H1 (cell line): ENCODE data around the gene GRK6. TPM values are rescaled to one million over a fixed set of nuclear protein-coding genes. Genes with fewer than 3 reads are reported as not detected.

Experiments used
- CTCF ChIA-PET: fragments of 300-600 bp; sonication (Branson Sonifier 250); formaldehyde crosslinking; loops from one replicate; lab custom pipeline; 2021; ENCODE audit not compliant: partially characterized antibody; lab: Charles Lee
- POLR2A ChIA-PET: fragments of 300-600 bp; sonication (Branson Sonifier 250); formaldehyde crosslinking; loops from one replicate; lab custom pipeline; 2021; ENCODE audit warnings: inconsistent platforms; ENCODE audit not compliant: partially characterized antibody; lab: Charles Lee
- DNase-seq, 2 experiments: peaks; one replicate each; pipeline versions ENCODE4 v3.0.0 to v3.0.0-alpha.2; 2010 to 2022; ENCODE audit warnings: low spot score in 2 of 2, low read depth in 1 of 2, mixed read lengths in 1 of 2
- FAIRE-seq: peaks from 2 replicates; lab custom pipeline; 2011; peaks lifted over from hg19 to GRCh38; lab: Jason Lieb, UNC
- H2AFZ ChIP-seq: 2 replicates; pipeline ENCODE4 v1.8.1; 2012; ENCODE audit warnings: low read length, inconsistent platforms
- H2AK5ac ChIP-seq: 2 replicates; pipeline ENCODE4 v1.6.1; 2013; ENCODE audit warnings: low read depth, low read length
- H2BK120ac ChIP-seq: replicated peaks from 2 replicates; pipeline ENCODE3; 2013; ENCODE audit warnings: low read depth, low read length, inconsistent platforms
- H2BK12ac ChIP-seq: 2 replicates; pipeline ENCODE4 v1.6.1; 2013; ENCODE audit warnings: low read depth, low read length
- H2BK15ac ChIP-seq: 2 replicates; pipeline ENCODE4 v1.6.1; 2013; ENCODE audit warnings: low read length
- H2BK20ac ChIP-seq: 2 replicates; pipeline ENCODE4 v1.6.1; 2013; ENCODE audit warnings: low read length
- H2BK5ac ChIP-seq: 2 replicates; pipeline ENCODE4 v1.6.1; 2013; ENCODE audit warnings: low read depth, low read length
- H3K14ac ChIP-seq: 2 replicates; pipeline ENCODE4 v1.6.1; 2013; ENCODE audit warnings: inconsistent platforms; ENCODE audit not compliant: insufficient read length
- H3K18ac ChIP-seq: 2 replicates; pipeline ENCODE4 v1.6.1; 2013; ENCODE audit warnings: low read length; ENCODE audit errors: extremely low read depth
- H3K23ac ChIP-seq: 2 replicates; pipeline ENCODE4 v1.6.1; 2013; ENCODE audit warnings: inconsistent platforms; ENCODE audit not compliant: insufficient read length
- H3K23me2 ChIP-seq: 2 replicates; pipeline ENCODE4 v1.6.1; 2013; ENCODE audit warnings: low read depth, low read length
- H3K27ac ChIP-seq: 2 replicates; pipeline ENCODE4 v1.6.1; 2011; ENCODE audit warnings: low read depth, low read length, inconsistent platforms
- H3K27me3 ChIP-seq, 4 experiments: replicated peaks in 1 of 4; 1 replicate in 1 of 4; 2 replicates in 3 of 4; pipeline versions ENCODE4 v1.6.1 to v1.8.1; 2011 to 2013; ENCODE audit warnings: low read length in 3 of 4, mild to moderate bottlenecking in 3 of 4, inconsistent platforms in 2 of 4, mixed read lengths in 2 of 4, moderate library complexity in 1 of 4; ENCODE audit not compliant: control insufficient read depth in 3 of 4, insufficient read depth in 3 of 4; ENCODE audit errors: extremely low read depth in 1 of 4
- H3K36me3 ChIP-seq, 4 experiments: 2 replicates each; pipeline versions ENCODE4 v1.6.1 to v1.8.1; 2011 to 2013; ENCODE audit warnings: mild to moderate bottlenecking in 4 of 4, low read length in 3 of 4, moderate library complexity in 2 of 4, control low read depth in 1 of 4, inconsistent platforms in 1 of 4; ENCODE audit not compliant: insufficient read depth in 4 of 4, control insufficient read depth in 2 of 4
- H3K4ac ChIP-seq: replicated peaks from 2 replicates; pipeline ENCODE3; 2013; ENCODE audit warnings: low read length, low read depth, mixed read lengths, inconsistent platforms; ENCODE audit not compliant: insufficient read length
- H3K4me1 ChIP-seq, 4 experiments: replicated peaks in 1 of 4; 1 replicate in 1 of 4; 2 replicates in 3 of 4; pipeline versions ENCODE4 v1.6.1 to v1.8.1; 2011 to 2013; ENCODE audit warnings: low read length in 3 of 4, inconsistent platforms in 2 of 4, mixed read lengths in 1 of 4; ENCODE audit not compliant: insufficient read depth in 4 of 4, control insufficient read depth in 3 of 4
- H3K4me2 ChIP-seq, 2 experiments: 2 replicates each; pipeline versions ENCODE4 v1.6.1 to v1.8.1; 2011 to 2013; ENCODE audit warnings: low read depth in 2 of 2, low read length in 2 of 2, control low read depth in 1 of 2, inconsistent platforms in 1 of 2, mild to moderate bottlenecking in 1 of 2; ENCODE audit not compliant: insufficient read depth in 1 of 2
- H3K4me3 ChIP-seq, 4 experiments: fragments of 200-600, 300-600 bp in 1 of 4; sonication (generic), shearing (Covaris generic), sonication (Bioruptor Twin) in 1 of 4; 2 replicates each; pipeline versions ENCODE4 v1.5.1 to v1.8.1; 2011 to 2016; ENCODE audit warnings: low read length in 4 of 4, low read depth in 3 of 4, control low read depth in 2 of 4, inconsistent platforms in 2 of 4, mild to moderate bottlenecking in 2 of 4, mixed read lengths in 1 of 4, moderate library complexity in 1 of 4; ENCODE audit not compliant: insufficient read depth in 2 of 4; ENCODE audit errors: extremely low read depth in 1 of 4
- H3K56ac ChIP-seq: replicated peaks from 2 replicates; pipeline ENCODE3; 2013; ENCODE audit warnings: low read depth, mild to moderate bottlenecking, mixed read lengths, low read length, inconsistent platforms; ENCODE audit not compliant: insufficient read length
- H3K79me1 ChIP-seq: 2 replicates; pipeline ENCODE4 v1.6.1; 2013; ENCODE audit warnings: low read depth, low read length, control low read depth
- H3K79me2 ChIP-seq, 2 experiments: 2 replicates each; pipeline versions ENCODE4 v1.6.1 to v1.8.1; 2012 to 2013; ENCODE audit warnings: low read length in 2 of 2, mild to moderate bottlenecking in 2 of 2, inconsistent platforms in 1 of 2; ENCODE audit not compliant: insufficient read depth in 2 of 2, control insufficient read depth in 1 of 2
- H3K9ac ChIP-seq, 4 experiments: replicated peaks in 1 of 4; 1 replicate in 1 of 4; 2 replicates in 3 of 4; pipeline versions ENCODE4 v1.6.1 to v1.8.1; 2011 to 2013; ENCODE audit warnings: low read depth in 3 of 4, low read length in 3 of 4, control low read depth in 2 of 4, mild to moderate bottlenecking in 2 of 4, moderate library complexity in 2 of 4, inconsistent platforms in 1 of 4; ENCODE audit errors: extremely low read depth in 1 of 4
- H3K9me3 ChIP-seq, 2 experiments: 2 replicates each; pipeline versions ENCODE4 v1.6.1 to v1.8.1; 2012 to 2013; ENCODE audit warnings: mild to moderate bottlenecking in 2 of 2, moderate library complexity in 2 of 2, control low read depth in 1 of 2, inconsistent platforms in 1 of 2, low read depth in 1 of 2, low read length in 1 of 2, mixed read lengths in 1 of 2; ENCODE audit not compliant: insufficient read depth in 2 of 2
- H4K20me1 ChIP-seq, 2 experiments: replicated peaks in 1 of 2; 2 replicates each; pipeline versions ENCODE3 to v1.8.1; 2011 to 2013; ENCODE audit warnings: inconsistent platforms in 2 of 2, low read length in 2 of 2, mild to moderate bottlenecking in 1 of 2; ENCODE audit not compliant: insufficient read depth in 2 of 2, control insufficient read depth in 1 of 2
- H4K5ac ChIP-seq: 2 replicates; pipeline ENCODE4 v1.6.1; 2013; ENCODE audit warnings: low read length, low read depth, mixed read lengths, inconsistent platforms; ENCODE audit not compliant: insufficient read length
- H4K8ac ChIP-seq: 2 replicates; pipeline ENCODE4 v1.8.0; 2013; ENCODE audit warnings: mild to moderate bottlenecking, moderate library complexity, low read length, inconsistent platforms; ENCODE audit not compliant: insufficient read depth; ENCODE audit errors: extremely low read depth
- H4K91ac ChIP-seq: replicated peaks from 2 replicates; pipeline ENCODE3; 2013; ENCODE audit warnings: low read length, mixed read lengths, inconsistent platforms; ENCODE audit not compliant: insufficient read length
- ASH2L ChIP-seq: fragments of 200-600, 300-600 bp; sonication (generic); IDR thresholded peaks from one replicate; pipeline ENCODE4 v1.7.1; 2017; ENCODE audit warnings: low read length
- CHD2 ChIP-seq: IDR thresholded peaks from 2 replicates; pipeline ENCODE4 v1.6.1; 2012; ENCODE audit warnings: low read length, improper control_type of control experiment
- FOSL1 ChIP-seq: IDR thresholded peaks from 2 replicates; pipeline ENCODE4 v1.6.1; 2011; ENCODE audit warnings: mild to moderate bottlenecking, low read depth, low read length, moderate library complexity; ENCODE audit not compliant: insufficient read depth
- HDAC6 ChIP-seq: IDR thresholded peaks from one replicate; pipeline ENCODE4 v1.7.1; 2012; ENCODE audit warnings: low read depth, mild to moderate bottlenecking, inconsistent platforms, low read length, moderate library complexity
- JUND ChIP-seq: IDR thresholded peaks from 2 replicates; pipeline ENCODE4 v1.6.1; 2011; ENCODE audit warnings: mild to moderate bottlenecking, improper control_type of control experiment, low read length
- NANOG ChIP-seq: IDR thresholded peaks from 2 replicates; pipeline ENCODE4 v1.6.1; 2011; ENCODE audit warnings: low read length, low read depth, mild to moderate bottlenecking, inconsistent platforms; ENCODE audit not compliant: insufficient read depth, poor library complexity, severe bottlenecking
- PHF8 ChIP-seq: fragments of 200-600 bp; sonication (generic); conservative IDR thresholded peaks from 2 replicates; pipeline ENCODE4 v1.7.1; 2012; ENCODE audit warnings: low read depth, mild to moderate bottlenecking, inconsistent platforms, low read length, moderate library complexity
- RFX5 ChIP-seq: IDR thresholded peaks from 2 replicates; pipeline ENCODE4 v1.6.1; 2011; ENCODE audit warnings: low read depth, low read length, improper control_type of control experiment, borderline replicate concordance
- SAP30 ChIP-seq: fragments of 300-600 bp; sonication (generic); IDR thresholded peaks from 2 replicates; pipeline ENCODE4 v1.7.1; 2012; ENCODE audit warnings: low read length, moderate library complexity, mild to moderate bottlenecking, inconsistent platforms; ENCODE audit not compliant: insufficient read depth, insufficient replicate concordance
- SIN3A ChIP-seq, 2 experiments: IDR thresholded peaks in 1 of 2; conservative IDR thresholded peaks in 1 of 2; 2 replicates each; pipeline ENCODE4 v1.6.1; 2011 to 2012; ENCODE audit warnings: low read length in 2 of 2, improper control_type of control experiment in 1 of 2, low read depth in 1 of 2, mild to moderate bottlenecking in 1 of 2
- SRF ChIP-seq: IDR thresholded peaks from 2 replicates; pipeline ENCODE4 v1.6.1; 2011; ENCODE audit warnings: mild to moderate bottlenecking, low read depth, low read length, moderate library complexity
- ZNF274 ChIP-seq: IDR thresholded peaks from 2 replicates; pipeline ENCODE4 v1.7.0; 2012; ENCODE audit warnings: low read length, borderline replicate concordance; ENCODE audit errors: extremely low read depth
- WGBS, 2 experiments: shearing (Covaris generic) in 1 of 2; methylation state at CpG; one replicate each; pipeline versions ENCODE4 v1.1.6 to v1.1.7; 2013 to 2015; ENCODE audit warnings: low lambda C conversion rate in 2 of 2, mixed read lengths in 2 of 2, inconsistent platforms in 1 of 2, low coverage in 1 of 2, missing lambda C conversion rate in 1 of 2; ENCODE audit not compliant: insufficient replicate concordance in 2 of 2, insufficient coverage in 1 of 2, insufficient read length in 1 of 2; ENCODE audit errors: extremely low coverage in 1 of 2, missing lambda C conversion rate in 1 of 2; 5-methylcytosine and 5-hydroxymethylcytosine counted together
- polyA plus RNA-seq, 7 experiments: library from polyadenylated mRNA; depleted of rRNA in 3 of 7; stranded (reverse) in 5 of 7; unstranded in 2 of 7; fragments of >200 nt in 5 of 7; fragments of 200-250 nt in 2 of 7; gene quantifications; 1 replicate in 5 of 7; 2 replicates in 1 of 7; 4 replicates in 1 of 7; pipeline versions ENCODE4 v1.2.1 to v1.2.3, GENCODE V29; 2011 to 2013; ENCODE audit warnings: missing spikeins in 2 of 7, mixed read lengths in 2 of 7
- total RNA-seq: library from RNA; stranded (reverse); fragmentation: NEBNext Ultra II Directional; extraction: Animal tissue kit (Norgen Biotek cat#: 25700); gene quantifications from 2 replicates; pipeline ENCODE4 v1.2.1, GENCODE V29; 2021

GRK6 gene
- total and polyA plus RNA-seq, 2 of the 8 experiments (the other 6 are each of a cell fraction or from before 2014, with no cell fraction given), result 31.8 to 57.8 TPM

DNA sequence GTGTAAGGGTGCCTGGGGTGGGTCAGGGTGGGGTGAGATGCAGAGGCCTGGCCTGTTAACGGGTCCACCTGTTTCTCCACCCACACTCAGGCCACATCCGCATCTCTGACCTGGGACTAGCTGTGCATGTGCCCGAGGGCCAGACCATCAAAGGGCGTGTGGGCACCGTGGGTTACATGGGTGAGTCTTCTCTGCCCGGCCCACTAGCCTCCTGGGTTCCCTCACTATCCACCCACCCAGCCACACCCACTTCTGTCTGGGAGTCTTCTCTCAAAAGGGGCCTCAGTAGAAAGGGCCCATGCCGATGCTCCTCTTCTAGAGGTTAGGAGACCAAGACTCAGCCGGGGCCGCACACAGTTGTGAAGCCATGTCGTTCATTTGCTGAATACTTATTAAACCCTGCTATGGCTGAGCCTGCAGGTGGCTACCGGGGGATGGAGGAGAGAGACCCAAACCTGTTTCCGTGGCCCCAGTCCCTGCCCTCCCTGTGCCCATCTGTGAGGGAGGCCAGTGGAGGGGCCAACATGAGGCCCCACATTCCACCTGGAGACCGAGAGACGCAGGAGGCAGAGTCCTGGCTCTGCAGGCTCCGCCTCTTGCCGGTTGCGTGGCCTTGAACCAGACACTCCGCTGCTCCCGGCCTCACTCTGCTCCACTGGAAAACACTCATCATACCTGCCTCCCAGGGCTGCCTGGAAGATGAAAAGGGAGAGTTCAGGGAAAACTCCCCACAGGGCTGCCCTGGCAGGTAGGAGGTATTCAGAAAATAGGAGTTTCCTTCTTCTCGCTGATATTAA, 8.7 kb downstream of the GRK6 start:
- POLR2A ChIA-PET, result interaction anchor here (0.9 to 67.5 kb wide), 7 partner anchors 10 to 45 kb away, joined by 3 to 3349 read pairs (median 7); partner anchors contain the start of genes DBN1, DOK3, GRK6 and PDLIM7
- Histone ChIP-seq H4K8ac (no peak overlapping the region), H3K4me2 (no peak overlapping the region), H4K20me1 (peaks cover 6 to 13% of the 10 kb centered on the region in 2 experiments), H2AK5ac (no peak overlapping the region), H3K14ac (no peak overlapping the region), H3K23me2 (no peaks in the 10 kb centered on the region), H3K4ac (no peak overlapping the region), H3K79me2 (no peaks in the 10 kb centered on the region), H3K79me1 (no peaks in the 10 kb centered on the region), H2BK12ac (no peak overlapping the region), H2BK20ac (no peak overlapping the region), H4K5ac (no peak overlapping the region), H3K23ac (no peak overlapping the region), H2BK5ac (no peak overlapping the region), H3K27me3 (no peaks in the 10 kb centered on the region), H2BK120ac (no peak overlapping the region), H2AFZ (no peak overlapping the region), H3K9me3 (no peaks in the 10 kb centered on the region), H3K9ac (no peak overlapping the region), H3K4me3 (no peak overlapping the region), H3K18ac (no peak overlapping the region), H4K91ac (no peak overlapping the region), H3K27ac (no peak overlapping the region), H3K4me1 (peaks cover 0 to under 1% (median under 1%) of the 10 kb centered on the region in 4 experiments; a peak in 3 of 7 replicates), H3K56ac (no peak overlapping the region), H2BK15ac (no peak overlapping the region), H3K36me3 (peaks cover 7 to 46% (median 30%) of the 10 kb centered on the region in 4 experiments; a peak in 6 of 8 replicates)
- DNase-seq (no peak), FAIRE-seq (no peak)
- 91% methylated on average over 15 of the region's 20 CpGs; no CpG with 5 or more reads in 1 of the 2 experiments for WGBS, 2 experiments
- CTCF ChIA-PET, result interaction anchor here (0.6 to 23.6 kb wide), 6 partner anchors 27 to 66 kb away, joined by 4 to 430 read pairs (median 8); partner anchors contain the start of gene SLC34A1
- TF ChIP-seq FOSL1 (no peak), JUND (no peak), SRF (no peak), NANOG (no peak), HDAC6 (no peak), PHF8 (no peak), SIN3A (conservative IDR thresholded peaks at IDR 0.05 in 1 of 2, IDR thresholded peaks at IDR 0.05 in 1 of 2; ENCODE audit: low read depth in 1 of 2, low read length in 2 of 2) (no peak), SAP30 (no peak), ASH2L (no peak), ZNF274 (no peak), CHD2 (no peak), RFX5 (no peak)
